Choroid plexus epithelial cell (primary cell): Measurements from ENCODE around the gene PRIMA1.

ENCODE experiments used
- DNase-seq: peaks from one replicate; pipeline ENCODE4 v3.0.0-alpha.2; 2010; ENCODE audit warnings: low read depth
- H3K4me3 ChIP-seq: 2 replicates; pipeline ENCODE4 v1.5.1; 2011; ENCODE audit warnings: low read depth, mild to moderate bottlenecking, control low read depth, low read length, moderate library complexity
- TF ChIP-seq, protein P1 (sequence below): conservative IDR thresholded peaks from 2 replicates; pipeline ENCODE4 v1.5.1; 2011; ENCODE audit warnings: low read depth, mild to moderate bottlenecking, control low read depth, inconsistent platforms, low read length, moderate library complexity

Gene PRIMA1

GRCh38 chr14:93706360-93706955 is 81.8 kb downstream of the PRIMA1 start:
- DNase-seq: no peak
- TF ChIP-seq, protein P1, sequence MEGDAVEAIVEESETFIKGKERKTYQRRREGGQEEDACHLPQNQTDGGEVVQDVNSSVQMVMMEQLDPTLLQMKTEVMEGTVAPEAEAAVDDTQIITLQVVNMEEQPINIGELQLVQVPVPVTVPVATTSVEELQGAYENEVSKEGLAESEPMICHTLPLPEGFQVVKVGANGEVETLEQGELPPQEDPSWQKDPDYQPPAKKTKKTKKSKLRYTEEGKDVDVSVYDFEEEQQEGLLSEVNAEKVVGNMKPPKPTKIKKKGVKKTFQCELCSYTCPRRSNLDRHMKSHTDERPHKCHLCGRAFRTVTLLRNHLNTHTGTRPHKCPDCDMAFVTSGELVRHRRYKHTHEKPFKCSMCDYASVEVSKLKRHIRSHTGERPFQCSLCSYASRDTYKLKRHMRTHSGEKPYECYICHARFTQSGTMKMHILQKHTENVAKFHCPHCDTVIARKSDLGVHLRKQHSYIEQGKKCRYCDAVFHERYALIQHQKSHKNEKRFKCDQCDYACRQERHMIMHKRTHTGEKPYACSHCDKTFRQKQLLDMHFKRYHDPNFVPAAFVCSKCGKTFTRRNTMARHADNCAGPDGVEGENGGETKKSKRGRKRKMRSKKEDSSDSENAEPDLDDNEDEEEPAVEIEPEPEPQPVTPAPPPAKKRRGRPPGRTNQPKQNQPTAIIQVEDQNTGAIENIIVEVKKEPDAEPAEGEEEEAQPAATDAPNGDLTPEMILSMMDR: no peak
- H3K4me3 ChIP-seq: no peak overlapping the region

DNA sequence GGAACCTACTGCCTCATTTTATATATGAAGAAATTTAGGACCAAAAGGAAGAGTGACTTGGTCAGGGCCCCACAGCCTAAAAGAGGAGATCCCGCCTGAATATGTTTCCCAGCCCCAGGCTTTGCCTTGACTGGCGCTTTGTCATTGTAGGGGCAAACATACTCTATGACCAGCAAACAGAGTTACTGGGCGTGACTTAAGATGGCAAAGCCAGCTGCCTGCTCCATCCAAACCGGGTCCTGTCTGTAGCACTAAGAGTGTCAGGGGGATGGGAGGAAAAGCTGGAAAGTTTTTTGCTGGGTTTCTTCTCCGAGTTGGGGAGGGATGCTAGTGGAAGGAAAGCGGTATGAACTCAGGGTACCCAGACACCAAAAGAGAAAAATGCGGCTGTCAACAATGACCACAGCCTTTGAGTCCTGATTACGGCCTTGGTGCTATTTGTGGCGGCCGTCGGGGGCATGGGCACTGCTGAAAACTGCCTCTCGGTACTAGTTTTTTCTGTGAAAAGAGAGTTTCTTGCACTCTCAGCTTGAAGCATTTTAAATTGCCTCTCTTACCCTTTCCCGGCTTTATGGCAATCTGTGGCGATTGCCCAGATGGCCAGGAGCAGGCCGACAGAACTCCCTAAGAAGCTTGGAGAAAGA is 82.7 kb downstream of the PRIMA1 start:
- TF ChIP-seq, protein P1: no peak
- no peak overlapping the region for H3K4me3 ChIP-seq
- no peak for DNase-seq

DNA sequence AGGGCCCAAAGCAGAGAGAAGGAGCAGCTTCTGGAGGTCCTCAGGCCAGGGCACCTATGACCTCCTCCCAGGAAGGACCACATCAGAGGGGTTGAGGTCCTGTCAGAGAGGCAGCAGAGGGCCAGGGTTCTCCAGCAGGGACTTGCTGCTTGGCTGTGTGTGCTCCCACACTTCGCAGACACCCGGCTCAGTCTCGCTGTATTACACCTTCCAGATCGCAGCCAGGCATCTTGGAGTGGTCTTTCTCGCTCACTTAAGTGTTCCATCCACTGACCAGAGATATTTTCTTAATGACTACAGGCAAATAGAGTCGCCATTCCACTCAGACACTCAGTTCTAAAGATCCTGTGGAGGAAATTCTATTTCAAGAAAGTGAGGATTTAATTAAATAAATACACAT is 84.3 kb downstream of the PRIMA1 start:
- DNase-seq: no peak
- no peak overlapping the region for H3K4me3 ChIP-seq
- TF ChIP-seq, protein P1: no peak

DNA sequence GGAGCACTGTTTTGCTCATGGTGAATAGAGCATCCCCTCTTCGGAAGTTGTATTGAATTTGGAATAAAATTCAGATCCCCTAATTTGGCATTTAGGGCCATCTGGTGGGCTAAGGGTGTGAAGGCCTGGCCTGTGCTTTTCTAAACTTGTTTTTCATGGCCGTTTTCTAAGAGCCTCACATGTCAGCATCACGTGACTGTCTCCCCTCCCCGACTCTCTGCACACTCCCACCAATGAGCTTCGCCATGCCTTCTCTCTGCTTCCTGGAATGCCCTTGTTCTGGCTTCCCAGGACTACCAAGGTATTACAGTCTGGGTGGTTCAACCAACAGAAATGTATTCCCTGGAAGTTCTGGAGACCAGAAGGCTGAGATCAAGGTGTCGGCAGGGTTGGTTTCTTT is 85.3 kb downstream of the PRIMA1 start:
- H3K4me3 ChIP-seq: no peak overlapping the region
- TF ChIP-seq, protein P1: no peak
- no peak for DNase-seq

- DNase-seq: no peak
- TF ChIP-seq, protein P1: no peak
- H3K4me3 ChIP-seq: no peak overlapping the region
These were observed 86.7 kb downstream of the PRIMA1 start for GRCh38 chr14:93701562-93701961.

DNA sequence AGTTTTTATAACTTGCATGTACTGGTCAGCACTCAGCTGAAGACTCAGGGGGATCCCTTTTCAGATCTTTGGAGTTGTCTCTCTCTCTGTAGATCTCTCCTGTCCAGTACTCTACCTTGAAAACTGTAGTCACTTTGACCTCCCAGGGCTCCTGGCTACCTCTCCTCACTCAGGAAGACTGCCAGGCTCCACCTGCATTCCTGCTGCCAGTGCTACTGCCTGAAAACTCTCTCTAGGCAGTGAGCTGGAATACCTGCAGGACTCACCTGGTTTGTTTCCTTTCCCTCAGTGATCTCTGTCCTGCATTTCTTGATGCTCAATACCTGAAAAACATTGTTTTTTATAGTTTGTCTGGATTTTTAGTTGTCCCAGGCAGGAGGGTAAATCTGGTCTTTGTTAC is 87.4 kb downstream of the PRIMA1 start:
- no peak for DNase-seq
- no peak overlapping the region for H3K4me3 ChIP-seq
- TF ChIP-seq, protein P1: no peak

DNA sequence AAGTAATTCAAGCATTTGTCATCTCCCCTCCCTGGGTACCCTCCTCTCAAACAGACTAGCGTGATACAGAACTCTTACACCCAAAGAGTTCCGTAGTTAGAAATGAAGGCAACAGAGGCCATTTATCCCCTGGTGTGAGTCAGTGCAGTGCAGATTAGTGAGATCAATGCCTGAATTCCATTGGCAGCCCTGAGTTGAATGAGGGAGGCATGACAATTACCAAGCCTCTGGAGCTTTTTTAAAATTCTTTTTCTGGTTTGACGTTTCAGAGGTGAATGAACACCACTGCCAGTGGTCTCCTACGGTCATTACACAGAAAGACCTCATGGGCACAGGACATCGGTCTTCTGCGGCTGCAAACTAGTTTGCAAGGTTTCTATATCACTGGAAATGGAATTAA is 94.4 kb downstream of the PRIMA1 start:
- TF ChIP-seq, protein P1: no peak
- H3K4me3 ChIP-seq: no peak overlapping the region
- no peak for DNase-seq
